ENCODE results near the gene ATP8A1.

The ATP8A1 gene

GRCh38 chr4:42594888-42595287, 62.0 kb downstream of the ATP8A1 start:
- H3K27ac Mint-ChIP-seq = no peak overlapping the region
- no peaks in the 10 kb centered on the region for H3K27me3 Mint-ChIP-seq
- peaks cover 11% of the 10 kb centered on the region for H3K36me3 Mint-ChIP-seq (ENCODE audit: low read depth)
- ATAC-seq (no peak), DNase-seq (no peak)
- no peaks in the 10 kb centered on the region for H3K9me3 Mint-ChIP-seq
- no peak overlapping the region for H3K4me3 Mint-ChIP-seq
- H3K4me1 Mint-ChIP-seq = no peaks in the 10 kb centered on the region

DNA sequence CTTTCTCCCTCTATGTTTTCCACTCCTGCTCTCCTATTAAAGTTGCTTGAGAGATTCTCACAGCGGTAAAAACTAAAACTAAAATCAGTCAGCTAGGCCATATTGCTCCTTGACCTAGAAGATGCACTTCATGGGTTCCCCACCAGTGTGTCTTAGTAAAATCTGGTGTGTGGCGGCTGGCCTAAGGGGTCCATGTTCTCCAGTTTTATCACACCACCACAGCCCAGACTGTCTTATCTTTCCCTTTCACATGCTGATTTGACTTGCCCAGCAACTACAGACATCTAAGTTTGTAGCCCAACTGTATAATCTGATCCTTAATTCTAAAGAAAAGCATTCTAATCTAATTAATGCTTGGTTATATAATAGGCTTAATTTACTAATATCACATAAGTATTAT, 68.0 kb downstream of the ATP8A1 start:
- ATAC-seq (no peak), DNase-seq (no peak)
- Mint-ChIP-seq H3K27ac (no peak overlapping the region), H3K27me3 (no peaks in the 10 kb centered on the region), H3K4me1 (no peaks in the 10 kb centered on the region), H3K36me3 (ENCODE audit: low read depth) (peaks cover 32% of the 10 kb centered on the region), H3K4me3 (no peak overlapping the region), H3K9me3 (no peaks in the 10 kb centered on the region)

DNA sequence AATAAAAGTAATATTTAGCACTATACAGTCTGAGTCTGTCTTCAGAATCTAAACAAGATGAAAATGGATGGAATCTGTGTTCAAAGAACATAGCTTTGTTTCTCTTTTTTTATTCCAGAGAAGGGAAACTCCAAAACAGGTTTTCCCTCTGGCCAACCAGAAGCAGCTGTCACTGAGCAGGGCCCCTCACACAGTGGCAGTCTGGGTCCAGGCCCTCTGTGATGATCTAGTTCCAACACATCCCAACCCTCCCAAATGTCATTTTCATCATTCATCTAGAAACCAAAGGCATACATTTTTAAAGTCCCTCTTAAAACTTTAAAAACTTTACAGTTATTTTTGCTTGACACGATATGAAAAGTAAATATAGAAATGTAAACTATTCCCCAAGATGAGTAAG, 70.1 kb downstream of the ATP8A1 start:
- H3K36me3 Mint-ChIP-seq (ENCODE audit: low read depth) = peaks cover 47% of the 10 kb centered on the region
- ATAC-seq = no peak
- no peak for DNase-seq

DNA sequence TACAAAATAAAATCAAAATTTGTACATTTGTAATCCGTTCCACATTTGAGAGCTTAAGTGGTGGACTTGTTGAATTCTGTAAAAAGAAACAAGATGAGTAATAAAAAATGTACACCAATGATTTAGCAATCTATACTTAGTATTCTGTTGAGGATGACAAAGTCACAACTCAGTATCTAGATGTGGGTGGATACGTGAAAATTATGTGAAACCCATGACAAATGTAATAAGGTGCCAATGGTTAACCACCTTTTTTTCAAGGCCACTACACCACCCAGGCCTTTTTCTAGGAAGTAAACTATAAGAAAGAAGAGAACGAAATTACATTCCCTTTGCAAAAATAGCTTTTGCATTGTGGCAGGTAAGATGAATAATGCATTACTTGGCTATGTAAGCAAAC, 77.0 kb downstream of the ATP8A1 start:
- H3K36me3 Mint-ChIP-seq (ENCODE audit: low read depth) = peaks cover 43% of the 10 kb centered on the region
- H3K27me3 Mint-ChIP-seq = no peaks in the 10 kb centered on the region
- ATAC-seq = peak; percentile 98
- no peak for DNase-seq
- H3K4me3 Mint-ChIP-seq = peak overlapping the region; percentile 11
- peak overlapping the region; percentile 31 for H3K27ac Mint-ChIP-seq
- H3K4me1 Mint-ChIP-seq = peaks cover 13% of the 10 kb centered on the region
- no peaks in the 10 kb centered on the region for H3K9me3 Mint-ChIP-seq

More for the DNA sequence above, 70.1 kb downstream of the ATP8A1 start:
- Mint-ChIP-seq H3K4me3 (no peak overlapping the region), H3K4me1 (no peaks in the 10 kb centered on the region), H3K27me3 (no peaks in the 10 kb centered on the region), H3K27ac (no peak overlapping the region), H3K9me3 (no peaks in the 10 kb centered on the region)

DNA sequence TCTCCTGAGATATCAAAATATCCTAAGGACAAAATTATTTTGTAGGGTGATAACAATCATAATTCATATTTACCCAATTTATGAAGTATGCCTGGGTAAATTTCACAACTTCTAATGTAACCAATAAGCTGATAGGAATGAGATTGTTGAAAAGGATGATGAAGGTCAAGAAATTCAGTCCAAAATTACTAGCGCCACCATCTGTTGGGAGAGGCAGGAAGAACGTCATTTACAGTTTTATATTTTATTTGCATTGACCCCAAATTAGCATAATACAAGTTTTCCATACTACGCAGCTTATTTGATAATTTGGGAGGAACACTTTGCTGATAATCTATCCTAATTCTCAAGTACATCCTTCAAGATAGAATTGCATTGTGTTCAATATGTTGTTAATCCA, 78.7 kb downstream of the ATP8A1 start:
- ATAC-seq = no peak
- no peak for DNase-seq
- Mint-ChIP-seq H3K4me1 (peaks cover 13% of the 10 kb centered on the region), H3K36me3 (ENCODE audit: low read depth) (peaks cover 28% of the 10 kb centered on the region), H3K27ac (no peak overlapping the region), H3K9me3 (no peaks in the 10 kb centered on the region), H3K27me3 (no peaks in the 10 kb centered on the region), H3K4me3 (no peak overlapping the region)

DNA sequence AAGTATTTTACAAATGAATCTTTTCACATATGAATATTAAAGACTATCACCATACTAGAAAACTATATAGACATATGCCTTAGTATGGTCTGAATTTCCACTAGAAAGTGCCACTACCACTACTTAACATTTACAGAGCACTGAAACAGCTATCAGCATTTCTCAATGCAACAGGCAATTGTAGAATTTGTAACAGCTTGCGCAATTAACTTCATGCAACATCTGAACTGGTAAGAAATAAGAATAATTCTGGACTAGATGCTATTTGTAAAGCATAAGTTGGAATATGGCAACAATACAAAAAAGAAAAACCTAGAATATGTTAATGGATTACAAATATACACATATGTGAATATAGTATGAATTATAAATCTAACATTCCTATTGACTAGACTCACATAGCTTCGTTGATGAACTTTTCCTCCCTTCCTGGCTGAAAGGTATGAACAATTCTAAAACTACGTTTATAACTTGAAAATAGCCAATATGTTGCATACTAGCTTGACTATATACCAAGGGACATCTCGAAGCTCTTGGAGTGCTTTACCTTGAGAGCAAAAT, 82.0 kb downstream of the ATP8A1 start:
- no peak overlapping the region for H3K27ac Mint-ChIP-seq
- peaks cover 12% of the 10 kb centered on the region for H3K36me3 Mint-ChIP-seq (ENCODE audit: low read depth)
- H3K4me1 Mint-ChIP-seq = peaks cover 6% of the 10 kb centered on the region

GRCh38 chr4:42573249-42573648, 83.7 kb downstream of the ATP8A1 start:
- Mint-ChIP-seq H3K36me3 (ENCODE audit: low read depth) (peaks cover 8% of the 10 kb centered on the region), H3K27ac (no peak overlapping the region), H3K4me1 (no peaks in the 10 kb centered on the region), H3K9me3 (no peaks in the 10 kb centered on the region), H3K4me3 (no peak overlapping the region), H3K27me3 (no peaks in the 10 kb centered on the region)
- no peak for ATAC-seq
- no peak for DNase-seq

More for the DNA sequence above, 82.0 kb downstream of the ATP8A1 start:
- Mint-ChIP-seq H3K4me3 (no peak overlapping the region), H3K27me3 (no peaks in the 10 kb centered on the region), H3K9me3 (no peaks in the 10 kb centered on the region)
- no peak for ATAC-seq
- DNase-seq = no peak

GRCh38 chr4:42570221-42570620, 86.7 kb downstream of the ATP8A1 start:
- no peak overlapping the region for H3K27ac Mint-ChIP-seq
- no peaks in the 10 kb centered on the region for H3K4me1 Mint-ChIP-seq
- DNase-seq (no peak), ATAC-seq (no peak)
- no peak overlapping the region for H3K4me3 Mint-ChIP-seq
- peaks cover 5% of the 10 kb centered on the region for H3K36me3 Mint-ChIP-seq (ENCODE audit: low read depth)
- H3K27me3 Mint-ChIP-seq = no peaks in the 10 kb centered on the region
- H3K9me3 Mint-ChIP-seq = no peaks in the 10 kb centered on the region

GRCh38 chr4:42568610-42569207, 88.2 kb downstream of the ATP8A1 start:
- Mint-ChIP-seq H3K9me3 (no peaks in the 10 kb centered on the region), H3K4me1 (no peaks in the 10 kb centered on the region), H3K27me3 (no peaks in the 10 kb centered on the region), H3K27ac (no peak overlapping the region), H3K4me3 (no peak overlapping the region), H3K36me3 (ENCODE audit: low read depth) (peaks cover 8% of the 10 kb centered on the region)
- DNase-seq (peak; percentile 60), ATAC-seq (peak; percentile 91)

GRCh38 chr4:42566835-42567234, 90.1 kb downstream of the ATP8A1 start:
- Mint-ChIP-seq H3K4me1 (no peaks in the 10 kb centered on the region), H3K27me3 (no peaks in the 10 kb centered on the region), H3K36me3 (ENCODE audit: low read depth) (peaks cover 14% of the 10 kb centered on the region), H3K27ac (no peak overlapping the region), H3K9me3 (no peaks in the 10 kb centered on the region), H3K4me3 (no peak overlapping the region)
- no peak for ATAC-seq
- no peak for DNase-seq

GRCh38 chr4:42562016-42562415, 94.9 kb downstream of the ATP8A1 start:
- no peaks in the 10 kb centered on the region for H3K27me3 Mint-ChIP-seq
- ATAC-seq (no peak), DNase-seq (no peak)
- H3K27ac Mint-ChIP-seq = no peak overlapping the region
- H3K4me1 Mint-ChIP-seq = no peaks in the 10 kb centered on the region
- no peaks in the 10 kb centered on the region for H3K9me3 Mint-ChIP-seq
- H3K4me3 Mint-ChIP-seq = no peak overlapping the region
- peaks cover 19% of the 10 kb centered on the region for H3K36me3 Mint-ChIP-seq (ENCODE audit: low read depth)

- Mint-ChIP-seq H3K9me3 (no peaks in the 10 kb centered on the region), H3K4me1 (no peaks in the 10 kb centered on the region), H3K27ac (no peak overlapping the region), H3K4me3 (no peak overlapping the region), H3K36me3 (ENCODE audit: low read depth) (peaks cover 16% of the 10 kb centered on the region), H3K27me3 (no peaks in the 10 kb centered on the region)
- DNase-seq (no peak), ATAC-seq (no peak)
Measured at GRCh38 chr4:42561031-42561430, 95.9 kb downstream of the ATP8A1 start.

GRCh38 chr4:42560467-42560861, 96.4 kb downstream of the ATP8A1 start:
- Mint-ChIP-seq H3K27ac (no peak overlapping the region), H3K36me3 (ENCODE audit: low read depth) (peaks cover 16% of the 10 kb centered on the region), H3K27me3 (no peaks in the 10 kb centered on the region)

GRCh38 chr4:42558156-42558555, 98.7 kb downstream of the ATP8A1 start:
- no peak overlapping the region for H3K27ac Mint-ChIP-seq
- H3K4me1 Mint-ChIP-seq = no peaks in the 10 kb centered on the region
- H3K4me3 Mint-ChIP-seq = no peak overlapping the region
- ATAC-seq = no peak
- peaks cover 20% of the 10 kb centered on the region for H3K36me3 Mint-ChIP-seq (ENCODE audit: low read depth)
- H3K27me3 Mint-ChIP-seq = no peaks in the 10 kb centered on the region
- no peak for DNase-seq
- no peaks in the 10 kb centered on the region for H3K9me3 Mint-ChIP-seq

More at GRCh38 chr4:42560467-42560861, 96.4 kb downstream of the ATP8A1 start:
- no peak for ATAC-seq
- Mint-ChIP-seq H3K4me1 (no peaks in the 10 kb centered on the region), H3K9me3 (no peaks in the 10 kb centered on the region), H3K4me3 (no peak overlapping the region)
- DNase-seq = no peak

DNA sequence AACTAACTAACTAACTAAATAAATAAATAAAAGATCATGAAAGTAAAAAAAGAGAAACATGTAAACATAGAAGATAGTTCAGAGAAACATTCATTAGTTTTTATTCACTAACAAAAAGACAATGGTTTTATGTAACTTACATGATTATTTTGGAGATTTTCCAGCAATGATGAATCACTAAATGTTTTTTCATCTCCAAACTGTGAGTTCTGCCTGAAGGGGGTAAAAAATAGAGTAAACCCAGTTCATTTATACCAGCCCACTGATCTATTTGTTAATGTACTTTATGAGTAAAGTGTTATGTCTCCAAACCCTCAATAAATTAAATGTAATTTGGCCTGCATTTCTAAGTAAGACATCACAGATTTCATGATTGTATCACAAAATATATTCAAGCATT, 101.1 kb downstream of the ATP8A1 start:
- H3K27me3 Mint-ChIP-seq = no peaks in the 10 kb centered on the region
- no peak for DNase-seq
- H3K36me3 Mint-ChIP-seq (ENCODE audit: low read depth) = peaks cover 11% of the 10 kb centered on the region
- no peaks in the 10 kb centered on the region for H3K9me3 Mint-ChIP-seq
- H3K4me1 Mint-ChIP-seq = no peaks in the 10 kb centered on the region
- no peak overlapping the region for H3K27ac Mint-ChIP-seq
- ATAC-seq = no peak
- no peak overlapping the region for H3K4me3 Mint-ChIP-seq

DNA sequence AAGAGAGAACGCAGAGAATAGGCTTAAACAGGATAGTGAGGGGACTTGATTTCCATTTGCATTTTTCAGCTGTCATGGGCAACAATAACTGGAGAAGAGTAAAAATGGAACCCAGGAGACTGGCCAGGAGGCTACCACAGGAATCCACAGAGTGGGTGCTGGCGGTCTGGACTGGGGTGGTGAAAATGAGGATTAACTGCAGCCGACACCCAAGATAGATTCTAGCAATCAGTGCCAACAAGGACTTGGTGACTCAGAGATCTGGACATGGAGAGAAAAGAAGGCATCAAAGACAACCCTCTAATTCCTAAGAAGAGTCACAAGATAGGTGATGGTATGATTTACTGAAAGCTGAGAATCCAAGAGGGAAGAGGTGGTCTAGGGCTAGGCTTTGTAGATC, 102.8 kb downstream of the ATP8A1 start:
- H3K4me3 Mint-ChIP-seq = no peak overlapping the region
- H3K36me3 Mint-ChIP-seq (ENCODE audit: low read depth) = peaks cover 14% of the 10 kb centered on the region
- ATAC-seq = no peak
- no peak for DNase-seq
- H3K4me1 Mint-ChIP-seq = no peaks in the 10 kb centered on the region
- H3K27me3 Mint-ChIP-seq = no peaks in the 10 kb centered on the region
- no peaks in the 10 kb centered on the region for H3K9me3 Mint-ChIP-seq
- H3K27ac Mint-ChIP-seq = no peak overlapping the region

Measured in activated naive CD8-positive, alpha-beta T cell treated with anti-CD3 and anti-CD28 coated beads, Interleukin-2, amount 50 U/mL, for 24 hours (primary cell).